Measurements from ENCODE around the gene SENP3. TPM values are rescaled to one million over a fixed set of nuclear protein-coding genes. Genes with fewer than 3 reads are reported as not detected.

SENP3 gene
- total RNA-seq, 2 experiments from 2014 or later: 77.6 to 100 TPM

GRCh38 chr17:7620835-7621234 is 59.1 kb downstream of the SENP3 start:
- POLR2A ChIA-PET: interaction anchor here (0.6 to 1.2 kb wide), 2 partner anchors 12 to 68 kb away, joined by 3 read pairs; no protein-coding TSS in a partner anchor
- no peaks in the 10 kb centered on the region for H4K20me1 ChIP-seq (ENCODE audit: insufficient read depth, low read length)
- no peaks in the 10 kb centered on the region for H3K9me2 ChIP-seq (ENCODE audit: insufficient read depth, low read length)
- no peaks in the 10 kb centered on the region for H3K36me3 ChIP-seq (ENCODE audit: insufficient read depth, low read length)
- no peak for TF ChIP-seq CTCF (conservative IDR thresholded peaks at IDR 0.05; ENCODE audit: low read length)
- TF ChIP-seq EZH2phosphoT487 (IDR thresholded peaks at IDR 0.05; ENCODE audit: borderline replicate concordance, low read depth, low read length): no peak
- no peak overlapping the region for H3K27ac ChIP-seq (ENCODE audit: low read depth, low read length, poor library complexity, severe bottlenecking)
- H3K9me3 ChIP-seq (ENCODE audit: low read length): no peaks in the 10 kb centered on the region
- H3K4me3 ChIP-seq (ENCODE audit: low read depth, low read length, poor library complexity, severe bottlenecking): no peak overlapping the region
- H3K4me2 ChIP-seq (ENCODE audit: low read length): no peak overlapping the region
- H3K4me1 ChIP-seq (ENCODE audit: insufficient read depth, low read length, poor library complexity, severe bottlenecking): no peaks in the 10 kb centered on the region
- H2AFZ ChIP-seq (ENCODE audit: low read length): no peak overlapping the region
- no peaks in the 10 kb centered on the region for H3K79me2 ChIP-seq (ENCODE audit: insufficient read depth, low read depth, low read length)
- no TSS peak for BruUV-seq (replicated peaks)
- CTCF ChIA-PET (ENCODE audit: unreplicated experiment): no interaction called here
- intact Hi-C loops (cut with micrococcal nuclease; ENCODE audit: unreplicated experiment): no loop called here
- no peak for DNase-seq (ENCODE audit: low spot score)

Small RNA genes lying within 50 kb of the gene (small RNA-seq; reads per million reads assigned to genes)
- gene CD68: not detected
- gene RF00019: not detected
- gene SNORA48: not detected
- gene SNORD10: not detected

Other genes starting within 250 kb of the SENP3 start
Only the 30 nearest of the 31 such genes appear.
- 30.2 and 34.7 TPM in 2 replicates for gene NEURL4, start 232.6 kb upstream of the SENP3 start, total RNA-seq (2014; rRNA removed; shearing (Covaris generic))
- 50.2 and 66.8 TPM in 2 replicates for gene NEURL4, start 232.6 kb upstream of the SENP3 start, total RNA-seq (2022)
- gene ACAP1, start 225.4 kb upstream of the SENP3 start, total RNA-seq (2014; rRNA removed; shearing (Covaris generic)): 113 and 117 TPM in 2 replicates
- gene ACAP1, start 225.4 kb upstream of the SENP3 start, total RNA-seq (2022): 256 and 259 TPM in 2 replicates
- 4.1 and 6.0 TPM in 2 replicates for gene KCTD11, start 209.8 kb upstream of the SENP3 start, total RNA-seq (2014; rRNA removed; shearing (Covaris generic))
- gene KCTD11, start 209.8 kb upstream of the SENP3 start, total RNA-seq (2022): 7.6 and 8.6 TPM in 2 replicates
- gene TMEM95, start 206.8 kb upstream of the SENP3 start, total RNA-seq (2014; rRNA removed; shearing (Covaris generic)): not detected in 2 replicates
- gene TMEM95, start 206.8 kb upstream of the SENP3 start, total RNA-seq (2022): 0.31 TPM in 1 of 2 replicates, not detected in the other
- 2.9 and 5.0 TPM in 2 replicates for gene TNK1, start 180.8 kb upstream of the SENP3 start, total RNA-seq (2014; rRNA removed; shearing (Covaris generic))
- 4.8 and 6.4 TPM in 2 replicates for gene TNK1, start 180.8 kb upstream of the SENP3 start, total RNA-seq (2022)
- 8.9 and 15.3 TPM in 2 replicates for gene PLSCR3, start 167.4 kb upstream of the SENP3 start, total RNA-seq (2014; rRNA removed; shearing (Covaris generic))
- gene PLSCR3, start 167.4 kb upstream of the SENP3 start, total RNA-seq (2022): 23.1 and 27.6 TPM in 2 replicates
- 108 and 165 TPM in 2 replicates for gene TMEM256, start 157.8 kb upstream of the SENP3 start, total RNA-seq (2014; rRNA removed; shearing (Covaris generic))
- 96.6 and 107 TPM in 2 replicates for gene TMEM256, start 157.8 kb upstream of the SENP3 start, total RNA-seq (2022)
- 0.06 TPM in 1 of 2 replicates, not detected in the other for gene NLGN2, start 154.1 kb upstream of the SENP3 start, total RNA-seq (2014; rRNA removed; shearing (Covaris generic))
- 1.2 TPM in 1 of 2 replicates, not detected in the other for gene NLGN2, start 154.1 kb upstream of the SENP3 start, total RNA-seq (2022)
- gene SPEM1, start 141.6 kb upstream of the SENP3 start, total RNA-seq (2014; rRNA removed; shearing (Covaris generic)): not detected in 2 replicates
- not detected in 2 replicates for gene SPEM1, start 141.6 kb upstream of the SENP3 start, total RNA-seq (2022)
- not detected in 2 replicates for gene SPEM2, start 136.3 kb upstream of the SENP3 start, total RNA-seq (2014; rRNA removed; shearing (Covaris generic))
- gene SPEM2, start 136.3 kb upstream of the SENP3 start, total RNA-seq (2022): not detected in 2 replicates
- gene SPEM3, start 133.1 kb upstream of the SENP3 start, total RNA-seq (2014; rRNA removed; shearing (Covaris generic)): not detected in 2 replicates
- not detected in 2 replicates for gene SPEM3, start 133.1 kb upstream of the SENP3 start, total RNA-seq (2022)
- gene TMEM102, start 126.5 kb upstream of the SENP3 start, total RNA-seq (2014; rRNA removed; shearing (Covaris generic)): 13.4 and 15.6 TPM in 2 replicates
- 16.6 and 18.9 TPM in 2 replicates for gene TMEM102, start 126.5 kb upstream of the SENP3 start, total RNA-seq (2022)
- gene FGF11, start 122.4 kb upstream of the SENP3 start, total RNA-seq (2014; rRNA removed; shearing (Covaris generic)): 1.3 and 2.8 TPM in 2 replicates
- 9.9 and 11.0 TPM in 2 replicates for gene FGF11, start 122.4 kb upstream of the SENP3 start, total RNA-seq (2022)
- 12.7 and 13.2 TPM in 2 replicates for gene CHRNB1, start 116.9 kb upstream of the SENP3 start, total RNA-seq (2014; rRNA removed; shearing (Covaris generic))
- 13.4 and 15.6 TPM in 2 replicates for gene CHRNB1, start 116.9 kb upstream of the SENP3 start, total RNA-seq (2022)
- gene ZBTB4, start 82.3 kb upstream of the SENP3 start, total RNA-seq (2014; rRNA removed; shearing (Covaris generic)): 3.4 and 3.5 TPM in 2 replicates
- gene ZBTB4, start 82.3 kb upstream of the SENP3 start, total RNA-seq (2022): 3.9 and 4.6 TPM in 2 replicates
- gene SLC35G6, start 80.5 kb upstream of the SENP3 start, total RNA-seq (2014; rRNA removed; shearing (Covaris generic)): not detected in 2 replicates
- not detected in 2 replicates for gene SLC35G6, start 80.5 kb upstream of the SENP3 start, total RNA-seq (2022)
- 76.6 and 84.2 TPM in 2 replicates for gene POLR2A, start 77.6 kb upstream of the SENP3 start, total RNA-seq (2014; rRNA removed; shearing (Covaris generic))
- 218 and 264 TPM in 2 replicates for gene POLR2A, start 77.6 kb upstream of the SENP3 start, total RNA-seq (2022)
- gene TNFSF12, start 12.9 kb upstream of the SENP3 start, total RNA-seq (2014; rRNA removed; shearing (Covaris generic)): not detected in 2 replicates
- not detected in 2 replicates for gene TNFSF12, start 12.9 kb upstream of the SENP3 start, total RNA-seq (2022)
- gene TNFSF13, start 3.2 kb upstream of the SENP3 start, total RNA-seq (2014; rRNA removed; shearing (Covaris generic)): 0.49 and 0.98 TPM in 2 replicates
- gene TNFSF13, start 3.2 kb upstream of the SENP3 start, total RNA-seq (2022): 4.8 and 6.0 TPM in 2 replicates
- gene CD68, start 17.7 kb downstream of the SENP3 start, total RNA-seq (2014; rRNA removed; shearing (Covaris generic)): 0.10 and 0.54 TPM in 2 replicates
- 0.44 and 0.72 TPM in 2 replicates for gene CD68, start 17.7 kb downstream of the SENP3 start, total RNA-seq (2022)
- gene MPDU1, start 21.9 kb downstream of the SENP3 start, total RNA-seq (2014; rRNA removed; shearing (Covaris generic)): 30.4 and 34.5 TPM in 2 replicates
- 21.3 and 26.1 TPM in 2 replicates for gene MPDU1, start 21.9 kb downstream of the SENP3 start, total RNA-seq (2022)
- gene SOX15, start 28.2 kb downstream of the SENP3 start, total RNA-seq (2014; rRNA removed; shearing (Covaris generic)): 0.23 and 1.6 TPM in 2 replicates
- 0.57 and 0.84 TPM in 2 replicates for gene SOX15, start 28.2 kb downstream of the SENP3 start, total RNA-seq (2022)
- 24.6 and 32.4 TPM in 2 replicates for gene FXR2, start 53.0 kb downstream of the SENP3 start, total RNA-seq (2014; rRNA removed; shearing (Covaris generic))
- gene FXR2, start 53.0 kb downstream of the SENP3 start, total RNA-seq (2022): 32.1 and 41.4 TPM in 2 replicates
- 16.0 and 16.9 TPM in 2 replicates for gene SAT2, start 65.9 kb downstream of the SENP3 start, total RNA-seq (2014; rRNA removed; shearing (Covaris generic))
- gene SAT2, start 65.9 kb downstream of the SENP3 start, total RNA-seq (2022): 37.3 and 41.1 TPM in 2 replicates
- not detected in 2 replicates for gene SHBG, start 68.2 kb downstream of the SENP3 start, total RNA-seq (2014; rRNA removed; shearing (Covaris generic))
- gene SHBG, start 68.2 kb downstream of the SENP3 start, total RNA-seq (2022): 0.50 and 0.53 TPM in 2 replicates
- not detected in 2 replicates for gene ATP1B2, start 89.0 kb downstream of the SENP3 start, total RNA-seq (2014; rRNA removed; shearing (Covaris generic))
- not detected in 2 replicates for gene ATP1B2, start 89.0 kb downstream of the SENP3 start, total RNA-seq (2022)
- 52.9 and 69.2 TPM in 2 replicates for gene TP53, start 125.6 kb downstream of the SENP3 start, total RNA-seq (2014; rRNA removed; shearing (Covaris generic))
- 172 and 195 TPM in 2 replicates for gene TP53, start 125.6 kb downstream of the SENP3 start, total RNA-seq (2022)
- 30.7 and 39.3 TPM in 2 replicates for gene WRAP53, start 126.6 kb downstream of the SENP3 start, total RNA-seq (2014; rRNA removed; shearing (Covaris generic))
- gene WRAP53, start 126.6 kb downstream of the SENP3 start, total RNA-seq (2022): 24.8 and 27.4 TPM in 2 replicates
- not detected in 2 replicates for gene EFNB3, start 143.3 kb downstream of the SENP3 start, total RNA-seq (2014; rRNA removed; shearing (Covaris generic))
- gene EFNB3, start 143.3 kb downstream of the SENP3 start, total RNA-seq (2022): 0.11 and 0.15 TPM in 2 replicates
- 0.05 TPM in 1 of 2 replicates, not detected in the other for gene DNAH2, start 155.8 kb downstream of the SENP3 start, total RNA-seq (2014; rRNA removed; shearing (Covaris generic))
- gene DNAH2, start 155.8 kb downstream of the SENP3 start, total RNA-seq (2022): not detected in 2 replicates